ENCODE measurements around the gene ALOX15.

- TF ChIP-seq EP300 (IDR thresholded peaks at IDR 0.05) (no peak), CTCF (IDR thresholded peaks at IDR 0.05) (no peak), POLR2AphosphoS5 (IDR thresholded peaks at IDR 0.05) (no peak)
Measured at GRCh38 chr17:4583206-4583605, 58.3 kb downstream of the ALOX15 start.
